ENCODE data around the gene IP6K3.

DNA sequence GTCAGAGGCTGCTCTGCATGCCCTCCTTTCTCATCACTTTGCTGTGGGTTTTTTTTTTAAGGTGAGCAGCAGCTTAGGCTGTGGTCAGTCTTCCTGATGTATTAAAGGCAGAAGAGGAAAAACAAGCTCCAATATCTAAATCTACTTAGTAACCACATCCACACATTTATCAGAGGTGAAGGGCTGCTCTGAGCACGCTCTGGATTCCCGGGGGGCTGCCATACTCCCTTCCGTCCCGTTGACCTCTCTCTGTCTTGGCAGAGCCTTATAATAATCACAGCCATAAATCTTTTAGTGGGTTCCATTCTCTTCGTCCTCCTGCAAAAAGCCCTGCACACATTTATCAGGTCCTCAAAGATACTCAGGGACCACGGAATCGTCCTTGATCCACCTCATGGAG lies 44.9 kb upstream of the IP6K3 start:
- TF ChIP-seq YY1 (IDR thresholded peaks at IDR 0.05; ENCODE audit: insufficient read depth, insufficient read length) (no peak), SUZ12 (IDR thresholded peaks at IDR 0.05; ENCODE audit: extremely low read depth, insufficient read depth, insufficient read length) (no peak)
